Measurements from ENCODE around the gene TMEM167B. TPM values are rescaled to one million over a fixed set of nuclear protein-coding genes. Genes with fewer than 3 reads are reported as not detected.

The TMEM167B gene
- total and polyA plus RNA-seq, 2 of the 8 experiments (the other 6 are each of a cell fraction or from before 2014, with no cell fraction given) = 3.6 to 14.8 TPM

DNA sequence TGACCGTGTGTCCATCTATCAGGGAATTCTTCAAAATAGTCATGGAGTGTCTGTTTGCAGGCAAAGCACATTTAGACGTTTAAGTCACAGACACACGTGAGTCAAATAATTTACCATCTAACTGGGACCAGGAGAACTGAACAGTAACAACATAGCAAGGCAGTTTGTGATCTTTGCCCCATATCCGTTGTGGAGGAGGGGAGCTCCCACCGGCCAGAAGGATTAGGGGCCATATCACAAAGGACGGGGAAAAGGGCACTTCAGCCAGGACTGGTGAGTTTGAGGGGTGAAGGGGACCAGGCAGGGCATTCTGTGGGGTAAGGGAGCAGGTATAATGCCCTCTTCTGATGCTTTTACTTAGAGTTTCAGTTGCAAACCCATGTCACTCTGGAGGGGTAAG is 46.2 kb downstream of the TMEM167B start:
- Histone ChIP-seq H3K56ac (replicated peaks; ENCODE audit: insufficient read length, low read depth, low read length) (no peak overlapping the region), H3K4me1 (replicated peaks in 1 of 4; ENCODE audit: control insufficient read depth in 3 of 4, insufficient read depth in 4 of 4, low read length in 3 of 4) (no peaks in the 10 kb centered on the region), H3K4me3 (ENCODE audit: extremely low read depth in 1 of 4, insufficient read depth in 2 of 4, low read depth in 3 of 4, low read length in 4 of 4) (no peak overlapping the region), H2BK5ac (ENCODE audit: low read depth, low read length) (no peak overlapping the region), H4K20me1 (replicated peaks in 1 of 2; ENCODE audit: control insufficient read depth in 1 of 2, insufficient read depth in 2 of 2, low read length in 2 of 2) (no peaks in the 10 kb centered on the region), H3K14ac (ENCODE audit: insufficient read length) (peak overlapping the region; percentile 88), H3K23ac (ENCODE audit: insufficient read length) (no peak overlapping the region), H2BK120ac (replicated peaks; ENCODE audit: low read depth, low read length) (no peak overlapping the region), H2BK15ac (ENCODE audit: low read length) (no peak overlapping the region), H2AFZ (ENCODE audit: low read length) (no peak overlapping the region; the same call in 1 of the 2 replicates), H3K79me1 (ENCODE audit: low read depth, low read length) (no peaks in the 10 kb centered on the region), H3K4me2 (ENCODE audit: insufficient read depth in 1 of 2, low read depth in 2 of 2, low read length in 2 of 2) (no peak overlapping the region), H3K9me3 (ENCODE audit: insufficient read depth in 2 of 2, low read depth in 1 of 2, low read length in 1 of 2) (no peaks in the 10 kb centered on the region), H3K9ac (replicated peaks in 1 of 4; ENCODE audit: extremely low read depth in 1 of 4, low read depth in 3 of 4, low read length in 3 of 4) (no peak overlapping the region), H3K4ac (replicated peaks; ENCODE audit: insufficient read length, low read depth, low read length) (no peak overlapping the region), H3K27ac (ENCODE audit: low read depth, low read length) (no peak overlapping the region), H3K36me3 (ENCODE audit: control insufficient read depth in 2 of 4, insufficient read depth in 4 of 4, low read length in 3 of 4) (no peaks in the 10 kb centered on the region), H4K91ac (replicated peaks; ENCODE audit: insufficient read length, low read length) (no peak overlapping the region), H3K27me3 (replicated peaks in 1 of 4; ENCODE audit: control insufficient read depth in 3 of 4, extremely low read depth in 1 of 4, insufficient read depth in 3 of 4, low read length in 3 of 4) (no peaks in the 10 kb centered on the region), H2BK20ac (ENCODE audit: low read length) (no peak overlapping the region), H4K5ac (ENCODE audit: insufficient read length, low read depth, low read length) (no peak overlapping the region), H2BK12ac (ENCODE audit: low read depth, low read length) (no peak overlapping the region), H3K23me2 (ENCODE audit: low read depth, low read length) (no peaks in the 10 kb centered on the region), H3K18ac (ENCODE audit: extremely low read depth, low read length) (no peak overlapping the region), H2AK5ac (ENCODE audit: low read depth, low read length) (no peak overlapping the region), H3K79me2 (ENCODE audit: control insufficient read depth in 1 of 2, insufficient read depth in 2 of 2, low read length in 2 of 2) (no peaks in the 10 kb centered on the region), H4K8ac (ENCODE audit: extremely low read depth, insufficient read depth, low read length) (no peak overlapping the region; the same call in 1 of the 2 replicates)
- FAIRE-seq = no peak
- DNase-seq (ENCODE audit: low read depth in 1 of 2, low spot score in 2 of 2) = no peak
- 82% methylated on average over 6 of the region's 6 CpGs; no CpG with 5 or more reads in 1 of the 2 experiments for WGBS, 2 experiments (ENCODE audit: extremely low coverage in 1 of 2, insufficient coverage in 1 of 2, insufficient read length in 1 of 2, insufficient replicate concordance in 2 of 2, low coverage in 1 of 2, low lambda C conversion rate in 2 of 2, missing lambda C conversion rate in 1 of 2)
- POLR2A ChIA-PET (ENCODE audit: partially characterized antibody) = no interaction called here
- CTCF ChIA-PET (ENCODE audit: partially characterized antibody) = no interaction called here
- TF ChIP-seq HDAC2 (IDR thresholded peaks at IDR 0.05; ENCODE audit: borderline replicate concordance in 1 of 2, low read depth in 2 of 2, low read length in 2 of 2) (no peak), SIX5 (IDR thresholded peaks at IDR 0.05; ENCODE audit: low read depth, low read length) (no peak), TBP (IDR thresholded peaks at IDR 0.05; ENCODE audit: low read depth, low read length) (no peak)

Measured in H1 (cell line).